Astrocyte (in vitro differentiated cells and primary cell): ENCODE results near the gene SNAI3.

Source experiments
- CTCF ChIP-seq: IDR thresholded peaks from 2 replicates; pipeline ENCODE4 v1.5.1; 2011; ENCODE audit warnings: low read depth, mild to moderate bottlenecking, inconsistent platforms, low read length, moderate library complexity; ENCODE audit not compliant: insufficient read depth
- EZH2 ChIP-seq: IDR thresholded peaks from 2 replicates; pipeline ENCODE4 v1.6.1; 2012; ENCODE audit warnings: mild to moderate bottlenecking, low read length, inconsistent platforms; ENCODE audit not compliant: insufficient read depth

- no peak for TF ChIP-seq EZH2
- TF ChIP-seq CTCF: no peak
These were observed 47.7 kb downstream of the SNAI3 start, which contains the start of gene IL17C for GRCh38 chr16:88638323-88639230.
